ENCODE results near the gene MED13L.

The MED13L gene

GRCh38 chr12:116150452-116150851 is 127.0 kb downstream of the MED13L start:
- peak overlapping the region; percentile 11 for H3K27ac ChIP-seq
- no peak for TF ChIP-seq CTCF (conservative IDR thresholded peaks at IDR 0.05)

- TF ChIP-seq CTCF (conservative IDR thresholded peaks at IDR 0.05) = no peak
- H3K27ac ChIP-seq = peak overlapping the region; percentile 11
Measured at GRCh38 chr12:116150001-116150400, 127.5 kb downstream of the MED13L start.

- no peak for TF ChIP-seq CTCF (conservative IDR thresholded peaks at IDR 0.05)
Measured at GRCh38 chr12:116148844-116149243, 128.6 kb downstream of the MED13L start.

GRCh38 chr12:116146386-116146785 is 131.1 kb downstream of the MED13L start:
- TF ChIP-seq CTCF (conservative IDR thresholded peaks at IDR 0.05) = no peak
- H3K27ac ChIP-seq = no peak overlapping the region

More at GRCh38 chr12:116148844-116149243, 128.6 kb downstream of the MED13L start:
- no peak overlapping the region for H3K27ac ChIP-seq

- no peak for TF ChIP-seq CTCF (conservative IDR thresholded peaks at IDR 0.05)
Measured at GRCh38 chr12:116145451-116145850, 132.0 kb downstream of the MED13L start.

GRCh38 chr12:116144384-116144783 is 133.1 kb downstream of the MED13L start:
- H3K27ac ChIP-seq = no peak overlapping the region
- no peak for TF ChIP-seq CTCF (conservative IDR thresholded peaks at IDR 0.05)

More at GRCh38 chr12:116145451-116145850, 132.0 kb downstream of the MED13L start:
- H3K27ac ChIP-seq = no peak overlapping the region

GRCh38 chr12:116143909-116144308 is 133.6 kb downstream of the MED13L start:
- no peak overlapping the region for H3K27ac ChIP-seq
- no peak for TF ChIP-seq CTCF (conservative IDR thresholded peaks at IDR 0.05)

Data from VCaP (cell line).